Activated CD8-positive, alpha-beta memory T cell treated with anti-CD3 and anti-CD28 coated beads, Interleukin-2, amount 50 U/mL, for 48 hours (primary cell): ENCODE data around the gene SPTLC3.
"Not testable (repeated sequence)": the region's sequence is repeated elsewhere in the genome, so short reads cannot be mapped to it uniquely, and the experiment has no call there.

ENCODE experiments used
- DNase-seq: peaks from one replicate; pipeline ENCODE4 v3.0.0-alpha.2; 2020

SPTLC3 gene

GRCh38 chr20:13008761-13009681, at the start of gene SPTLC3:
Gene SPTLC3, plus strand, starts transcription at chr20:13008972. Its CDS starts 296 bp downstream, at chr20:13009268.
- no peak for DNase-seq

GRCh38 chr20:12961725-12962124, 47.0 kb upstream of the SPTLC3 start:
- no peak for DNase-seq

- no peak for DNase-seq
These were observed 45.9 kb upstream of the SPTLC3 start for GRCh38 chr20:12962895-12963294.

GRCh38 chr20:12963416-12963815, 45.4 kb upstream of the SPTLC3 start:
- no peak for DNase-seq

- DNase-seq: no peak
These were observed 43.4 kb upstream of the SPTLC3 start for GRCh38 chr20:12965212-12965869.

GRCh38 chr20:12965870-12966251, 42.9 kb upstream of the SPTLC3 start:
- no peak for DNase-seq

- no peak for DNase-seq
These were observed 42.2 kb upstream of the SPTLC3 start for GRCh38 chr20:12966468-12967085.

GRCh38 chr20:12967932-12968331, 40.8 kb upstream of the SPTLC3 start:
- DNase-seq: no peak

GRCh38 chr20:12968472-12968871, 40.3 kb upstream of the SPTLC3 start:
- no peak for DNase-seq

- DNase-seq: no peak
These were observed 39.6 kb upstream of the SPTLC3 start for GRCh38 chr20:12969071-12969669.

- DNase-seq: no peak
These were observed 38.4 kb upstream of the SPTLC3 start for GRCh38 chr20:12970372-12970821.

GRCh38 chr20:12975833-12976608, 32.8 kb upstream of the SPTLC3 start:
- DNase-seq: no peak

- no peak for DNase-seq
These were observed 32.0 kb upstream of the SPTLC3 start for GRCh38 chr20:12976720-12977309.

- DNase-seq: no peak
These were observed 31.2 kb upstream of the SPTLC3 start for GRCh38 chr20:12977328-12978125.

GRCh38 chr20:12978126-12978394, 30.7 kb upstream of the SPTLC3 start:
- no peak for DNase-seq

- no peak for DNase-seq
These were observed 29.9 kb upstream of the SPTLC3 start for GRCh38 chr20:12978613-12979495.

GRCh38 chr20:12979713-12980112, 29.1 kb upstream of the SPTLC3 start:
- not testable (repeated sequence) for DNase-seq

- no peak for DNase-seq
These were observed 26.7 kb upstream of the SPTLC3 start for GRCh38 chr20:12982098-12982497.

- no peak for DNase-seq
These were observed 24.6 kb upstream of the SPTLC3 start for GRCh38 chr20:12984069-12984765.

- no peak for DNase-seq
These were observed 23.9 kb upstream of the SPTLC3 start for GRCh38 chr20:12984863-12985262.
